Measurements from ENCODE around the gene DGUOK.
A peak's percentile ranks its signal among the peaks of the same experiment; 100 is the strongest.

The DGUOK gene

GRCh38 chr2:73984203-73984921, 57.7 kb downstream of the DGUOK start, which contains the start of gene TET3:
TSS of gene TET3 (plus strand) at chr2:73984910. CDS start at chr2:73986404, 1,494 bp downstream.
- no peak for TF ChIP-seq CTCF (IDR thresholded peaks at IDR 0.05; ENCODE audit: low read depth, low read length)
- no peak for DNase-seq (ENCODE audit: extremely low read depth, low read depth)

- no peak for DNase-seq (ENCODE audit: extremely low read depth, low read depth)
- no peak for TF ChIP-seq CTCF (IDR thresholded peaks at IDR 0.05; ENCODE audit: low read depth, low read length)
Observed at GRCh38 chr2:73984922-73985307, 58.2 kb downstream of the DGUOK start.

- no peak for TF ChIP-seq CTCF (IDR thresholded peaks at IDR 0.05; ENCODE audit: low read depth, low read length)
- no peak for DNase-seq (ENCODE audit: extremely low read depth, low read depth)
Observed at GRCh38 chr2:73985308-73986084, 58.8 kb downstream of the DGUOK start.

GRCh38 chr2:73986085-73986681, 59.5 kb downstream of the DGUOK start:
- no peak for DNase-seq (ENCODE audit: extremely low read depth, low read depth)
- TF ChIP-seq CTCF (IDR thresholded peaks at IDR 0.05; ENCODE audit: low read depth, low read length): no peak

GRCh38 chr2:73987109-73987947, 60.6 kb downstream of the DGUOK start:
- TF ChIP-seq CTCF (IDR thresholded peaks at IDR 0.05; ENCODE audit: low read depth, low read length): peak; percentile 14
- no peak for DNase-seq (ENCODE audit: extremely low read depth, low read depth)

GRCh38 chr2:73987948-73988700, 61.4 kb downstream of the DGUOK start:
- TF ChIP-seq CTCF (IDR thresholded peaks at IDR 0.05; ENCODE audit: low read depth, low read length): no peak
- no peak for DNase-seq (ENCODE audit: extremely low read depth, low read depth)
